LNCAP (cell line): ENCODE measurements around the gene TRPC4.

Source experiments
- CTCF ChIP-seq: fragments of 450-650 bp; IDR thresholded peaks from 2 replicates; pipeline ENCODE4 v1.5.1; 2017; ENCODE audit warnings: mild to moderate bottlenecking

TRPC4 gene

GRCh38 chr13:37716420-37717195, 153.0 kb downstream of the TRPC4 start:
- TF ChIP-seq CTCF: no peak

GRCh38 chr13:37715606-37716015, 154.0 kb downstream of the TRPC4 start:
- TF ChIP-seq CTCF: no peak

- TF ChIP-seq CTCF: no peak
These were observed 160.3 kb downstream of the TRPC4 start for GRCh38 chr13:37709318-37709717.

GRCh38 chr13:37707739-37708500, 161.7 kb downstream of the TRPC4 start:
- TF ChIP-seq CTCF: no peak

- TF ChIP-seq CTCF: no peak
These were observed 163.5 kb downstream of the TRPC4 start for GRCh38 chr13:37706041-37706440.

- TF ChIP-seq CTCF: no peak
These were observed 167.6 kb downstream of the TRPC4 start for GRCh38 chr13:37701972-37702371.

- no peak for TF ChIP-seq CTCF
These were observed 168.3 kb downstream of the TRPC4 start for GRCh38 chr13:37701306-37701705.
